Measurements from ENCODE around the gene ZNF195. TPM values are rescaled to one million over a fixed set of nuclear protein-coding genes. Genes with fewer than 3 reads are reported as not detected.
A peak's percentile ranks its signal among the peaks of the same experiment; 100 is the strongest.
"Not testable (repeated sequence)": the region's sequence is repeated elsewhere in the genome, so short reads cannot be mapped to it uniquely, and the experiment has no call there.

The ZNF195 gene
- total RNA-seq (10 to 100 TPM; 43.4 to 46.0 TPM), polyA plus RNA-seq (10 to 100 TPM; 17.0 to 24.0 (median 21.7) TPM), total RNA-seq (33.9 to 86.5 (median 62.4) reads per million in 6 experiments)

DNA sequence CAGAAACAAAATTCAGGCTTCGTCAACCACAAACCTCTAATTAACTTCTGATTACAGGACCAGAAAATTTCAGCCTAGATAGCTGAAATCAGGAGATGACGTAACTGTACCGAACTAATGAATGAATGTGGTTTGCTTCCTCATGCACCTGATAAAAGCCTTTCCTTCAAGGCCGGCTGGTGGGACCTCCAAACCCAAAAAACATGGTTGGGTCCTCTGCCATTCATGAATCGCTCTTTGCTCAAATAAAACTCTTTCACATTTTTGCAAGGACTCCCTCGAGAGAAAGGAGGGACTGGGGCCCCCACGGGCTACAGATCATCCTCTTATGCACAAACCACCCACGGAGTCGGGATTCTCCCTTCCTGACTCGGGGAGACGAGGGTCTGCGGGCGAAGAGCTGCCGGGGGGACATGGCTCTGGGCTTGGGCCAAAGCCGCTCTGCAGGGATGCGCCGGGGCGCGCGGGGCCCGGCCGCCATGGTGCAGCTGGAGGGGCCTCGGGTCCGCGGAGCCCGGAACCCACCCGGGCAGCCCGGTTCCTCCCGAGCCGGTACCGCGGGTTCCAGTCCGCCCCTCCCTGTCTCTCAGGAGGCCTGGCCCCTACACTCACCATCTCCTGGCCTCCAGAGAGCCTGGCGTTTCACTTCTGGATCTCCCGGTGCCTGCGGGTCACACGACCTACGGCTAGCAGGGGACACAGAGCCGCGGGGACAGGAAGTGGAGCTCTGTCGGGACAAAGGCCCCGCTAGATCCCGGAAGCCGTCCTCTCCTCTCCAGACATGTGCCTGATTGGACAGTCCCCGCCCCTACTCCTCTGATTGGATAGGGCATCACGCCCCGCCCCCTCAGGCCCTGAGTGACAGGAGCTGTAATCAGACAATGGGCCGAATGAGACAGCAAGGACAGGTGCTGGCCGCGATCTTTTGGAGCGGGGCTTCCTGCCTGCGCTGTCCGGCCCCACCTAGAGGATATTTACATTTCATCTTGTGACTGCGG, at the start of gene ZNF195:
Gene ZNF195 (minus strand): TSS at position 721 of the 998 bp plus-strand sequence. CDS start 106 bp downstream, at position 615.
- H3K9me3 Mint-ChIP-seq, result peaks cover 0 to 2% (median 0%) of the 10 kb centered on the region in 9 donors
- peak; percentile 98 to 99 for ATAC-seq

GRCh38 chr11:3428076-3428475, 49.1 kb upstream of the ZNF195 start:
- DNase-seq, ATAC-seq, H3K4me3 Mint-ChIP-seq, POLR2A ChIA-PET, H3K9me3 Mint-ChIP-seq, H3K4me1 Mint-ChIP-seq, H3K36me3 Mint-ChIP-seq, H3K27ac Mint-ChIP-seq: not testable (repeated sequence)
- peaks cover 0 to 15% (median 7%) of the 10 kb centered on the region in 5 donors for H3K27me3 Mint-ChIP-seq

More for the DNA sequence above, at the start of gene ZNF195:
- H3K27me3 Mint-ChIP-seq, result peaks cover 0 to 1% (median 0%) of the 10 kb centered on the region in 5 donors
- peaks cover 3 to 33% (median 29%) of the 10 kb centered on the region in 3 donors for H3K36me3 Mint-ChIP-seq
- H3K27ac Mint-ChIP-seq, result peak within 1 kb of the TSS; percentile 97 to 99 (median 98)
- H3K4me3 Mint-ChIP-seq, result peak within 1 kb of the TSS; percentile 97 to 100 (median 99)
- POLR2A ChIA-PET, result interaction anchor here (0.9 to 1.8 kb wide), 5 partner anchors 9 to 45 kb away, joined by 3 to 8 read pairs (median 3); no protein-coding TSS in a partner anchor
- H3K4me1 Mint-ChIP-seq, result peaks cover 19 to 57% (median 56%) of the 10 kb centered on the region in 4 donors
- DNase-seq, result peak; percentile 92 to 99 (median 95)

- not testable (repeated sequence) for H3K4me3 Mint-ChIP-seq
Observed at GRCh38 chr11:3426541-3426940, 47.6 kb upstream of the ZNF195 start.

GRCh38 chr11:3423928-3424327, 45.0 kb upstream of the ZNF195 start:
- not testable (repeated sequence) for H3K27me3 Mint-ChIP-seq, H3K9me3 Mint-ChIP-seq, H3K36me3 Mint-ChIP-seq, ATAC-seq, DNase-seq
- Mint-ChIP-seq H3K27ac (peak overlapping the region in 3 of 10 donors; percentile 36 to 94 (median 70)), H3K4me1 (peaks cover 5 to 17% (median 9%) of the 10 kb centered on the region in 4 donors), H3K4me3 (peak overlapping the region; percentile 78 to 98 (median 94))
- POLR2A ChIA-PET, result interaction anchor here (1.5 kb wide), 1 partner anchor 45 kb away, joined by 8 read pairs; the partner anchor contains the start of gene ZNF195

More at GRCh38 chr11:3426541-3426940, 47.6 kb upstream of the ZNF195 start:
- not testable (repeated sequence) for DNase-seq, H3K36me3 Mint-ChIP-seq, H3K9me3 Mint-ChIP-seq, ATAC-seq
- H3K27ac Mint-ChIP-seq, result peak overlapping the region in 1 of 10 donors; percentile 1
- POLR2A ChIA-PET, result interaction anchor here (0.7 kb wide), 1 partner anchor 1147 kb away, joined by 3 read pairs; no protein-coding TSS in a partner anchor
- peaks cover 0 to 15% (median 7%) of the 10 kb centered on the region in 5 donors for H3K27me3 Mint-ChIP-seq
- H3K4me1 Mint-ChIP-seq, result peaks cover 0 to 14% (median 7%) of the 10 kb centered on the region in 4 donors

DNA sequence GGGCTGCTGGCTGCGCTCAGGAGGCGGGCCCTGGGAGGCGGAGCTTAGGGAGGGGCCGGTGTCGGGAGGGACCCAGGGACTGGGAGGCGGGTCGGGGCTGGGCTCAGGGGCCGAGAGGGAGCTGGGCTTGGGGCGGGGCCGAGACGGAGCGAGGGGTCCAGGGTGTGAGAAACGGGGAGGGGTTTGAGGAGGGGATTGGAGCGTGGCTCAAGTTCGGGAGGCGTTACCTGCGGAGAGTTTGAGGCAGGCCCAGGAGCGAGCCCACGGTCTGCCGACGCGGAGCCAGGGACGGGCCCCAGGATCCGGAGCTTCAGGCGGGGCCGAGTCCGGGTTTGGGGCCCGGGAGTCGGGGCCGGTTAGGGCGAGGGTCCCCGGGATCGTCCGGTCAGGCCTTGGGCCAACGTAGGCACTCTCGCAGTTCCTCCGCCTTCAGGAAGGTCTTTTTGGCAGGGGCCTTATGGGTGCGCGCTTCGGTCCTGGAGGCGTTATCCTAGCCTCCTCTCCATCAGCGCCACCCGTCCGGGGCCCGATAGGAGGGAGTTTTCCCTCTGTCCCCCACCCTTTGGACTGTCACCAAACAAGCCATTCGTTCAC, 44.3 kb upstream of the ZNF195 start:
- Mint-ChIP-seq H3K4me1 (peaks cover 5 to 17% (median 9%) of the 10 kb centered on the region in 4 donors), H3K4me3 (peak overlapping the region; percentile 91 to 98 (median 94)), H3K27ac (peak overlapping the region in 8 of 10 donors; percentile 24 to 98 (median 91))
- H3K36me3 Mint-ChIP-seq, H3K27me3 Mint-ChIP-seq, ATAC-seq, DNase-seq, H3K9me3 Mint-ChIP-seq: not testable (repeated sequence)
- POLR2A ChIA-PET, result interaction anchor here (1.5 kb wide), 1 partner anchor 45 kb away, joined by 8 read pairs; the partner anchor contains the start of gene ZNF195

- H3K36me3 Mint-ChIP-seq, H3K9me3 Mint-ChIP-seq, H3K27me3 Mint-ChIP-seq: not testable (repeated sequence)
- Mint-ChIP-seq H3K4me3 (peak overlapping the region; percentile 91 to 98 (median 94)), H3K27ac (peak overlapping the region; percentile 81 to 98 (median 94)), H3K4me1 (peaks cover 5 to 17% (median 9%) of the 10 kb centered on the region in 4 donors)
- peak; percentile 90 to 99 (median 94) for DNase-seq
- ATAC-seq, result peak; percentile 93 to 96
- POLR2A ChIA-PET, result interaction anchor here (1.0 to 1.5 kb wide), 2 partner anchors 44 kb away, joined by 3 to 8 read pairs; partner anchors contain the start of gene ZNF195
Observed at GRCh38 chr11:3422380-3423137, 43.6 kb upstream of the ZNF195 start.

GRCh38 chr11:3421608-3422379, 42.8 kb upstream of the ZNF195 start:
- not testable (repeated sequence) for H3K36me3 Mint-ChIP-seq, H3K27me3 Mint-ChIP-seq, ATAC-seq, H3K9me3 Mint-ChIP-seq
- DNase-seq, result peak in 5 of 10 donors; percentile 3 to 44 (median 16)
- POLR2A ChIA-PET, result interaction anchor here (1.0 kb wide), 1 partner anchor 43 kb away, joined by 3 read pairs; the partner anchor contains the start of gene ZNF195
- Mint-ChIP-seq H3K27ac (peak overlapping the region; percentile 73 to 98 (median 92)), H3K4me3 (peak overlapping the region; percentile 91 to 98 (median 94)), H3K4me1 (peaks cover 5 to 17% (median 10%) of the 10 kb centered on the region in 4 donors)

GRCh38 chr11:3420281-3421042, 41.5 kb upstream of the ZNF195 start:
- peak overlapping the region in 6 of 10 donors; percentile 1 to 84 (median 32) for H3K27ac Mint-ChIP-seq
- peak overlapping the region in 4 of 10 donors; percentile 34 to 50 (median 43) for H3K4me3 Mint-ChIP-seq
- POLR2A ChIA-PET, result not testable (repeated sequence)

DNA sequence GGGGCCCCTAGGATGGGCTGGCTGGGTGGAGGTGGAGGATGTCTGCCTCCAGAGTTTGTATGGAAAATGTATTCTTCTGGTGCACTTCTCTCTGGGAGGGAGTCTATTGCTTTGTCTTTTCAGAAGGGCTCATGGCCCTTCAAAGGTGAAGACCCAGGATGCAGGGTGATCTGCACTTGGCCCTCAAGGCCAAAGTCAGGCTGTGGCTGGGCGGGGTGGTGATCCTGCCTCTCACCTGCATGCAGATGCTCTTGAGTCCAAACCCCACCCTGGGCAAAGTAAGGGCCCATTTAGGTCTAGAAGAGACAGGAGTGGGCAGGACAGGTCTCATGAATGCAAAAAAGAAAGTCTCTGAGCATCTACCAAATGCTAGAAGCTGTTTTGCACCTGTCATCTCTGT, 40.5 kb upstream of the ZNF195 start:
- ATAC-seq, DNase-seq, H3K36me3 Mint-ChIP-seq, H3K9me3 Mint-ChIP-seq, H3K27me3 Mint-ChIP-seq, POLR2A ChIA-PET: not testable (repeated sequence)
- H3K4me1 Mint-ChIP-seq, result peaks cover 5 to 15% (median 10%) of the 10 kb centered on the region in 4 donors
- H3K27ac Mint-ChIP-seq, result peak overlapping the region in 1 of 10 donors; percentile 22
- H3K4me3 Mint-ChIP-seq, result peak overlapping the region in 1 of 10 donors; percentile 68

More at GRCh38 chr11:3420281-3421042, 41.5 kb upstream of the ZNF195 start:
- not testable (repeated sequence) for H3K27me3 Mint-ChIP-seq, H3K36me3 Mint-ChIP-seq, H3K9me3 Mint-ChIP-seq, DNase-seq, ATAC-seq
- H3K4me1 Mint-ChIP-seq, result peaks cover 5 to 15% (median 10%) of the 10 kb centered on the region in 4 donors

DNA sequence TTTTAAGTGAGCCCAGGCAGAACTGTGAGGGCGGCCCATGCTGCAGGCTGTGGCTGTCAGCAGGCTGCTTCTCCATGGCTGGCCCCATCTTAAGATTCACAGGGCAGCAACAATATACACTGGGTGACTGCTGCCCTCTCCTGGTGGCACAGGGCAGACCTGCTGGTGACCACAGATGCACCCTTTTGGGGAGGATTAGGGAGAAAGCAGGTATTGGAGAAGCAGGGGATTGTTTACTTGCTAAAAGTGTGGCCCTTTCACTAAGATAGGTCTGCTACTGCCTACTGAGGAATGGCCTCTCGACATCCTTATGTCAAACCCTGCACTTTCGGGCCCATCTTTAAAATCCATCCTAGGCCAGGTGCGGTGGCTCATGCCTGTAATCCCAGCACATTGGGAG, 38.1 kb upstream of the ZNF195 start:
- peak overlapping the region in 1 of 10 donors; percentile 33 for H3K27ac Mint-ChIP-seq

More for the DNA sequence above, 38.1 kb upstream of the ZNF195 start:
- ATAC-seq, POLR2A ChIA-PET, H3K9me3 Mint-ChIP-seq, H3K4me1 Mint-ChIP-seq, H3K4me3 Mint-ChIP-seq, H3K27me3 Mint-ChIP-seq, H3K36me3 Mint-ChIP-seq: not testable (repeated sequence)
- peak; percentile 32 to 77 (median 49) for DNase-seq

Data from naive thymus-derived CD8-positive, alpha-beta T cell (primary cell).